ENCODE results near the gene PRPSAP2. TPM values are rescaled to one million over a fixed set of nuclear protein-coding genes. Genes with fewer than 3 reads are reported as not detected.

Gene PRPSAP2
- total and polyA plus RNA-seq, 2 of the 8 experiments (the other 6 are each of a cell fraction or from before 2014, with no cell fraction given), result 28.7 to 50.5 TPM

- CTCF ChIA-PET (ENCODE audit: partially characterized antibody), result interaction anchor here (1.2 kb wide), 1 partner anchor 46 kb away, joined by 3 read pairs; no protein-coding TSS in a partner anchor
- FAIRE-seq, result no peak
- TF ChIP-seq CBX8 (IDR thresholded peaks at IDR 0.05; ENCODE audit: borderline replicate concordance, low read depth, low read length), result no peak
- TF ChIP-seq, protein P1, sequence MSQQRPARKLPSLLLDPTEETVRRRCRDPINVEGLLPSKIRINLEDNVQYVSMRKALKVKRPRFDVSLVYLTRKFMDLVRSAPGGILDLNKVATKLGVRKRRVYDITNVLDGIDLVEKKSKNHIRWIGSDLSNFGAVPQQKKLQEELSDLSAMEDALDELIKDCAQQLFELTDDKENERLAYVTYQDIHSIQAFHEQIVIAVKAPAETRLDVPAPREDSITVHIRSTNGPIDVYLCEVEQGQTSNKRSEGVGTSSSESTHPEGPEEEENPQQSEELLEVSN (IDR thresholded peaks at IDR 0.05), result no peak
- TF ChIP-seq CHD2 (IDR thresholded peaks at IDR 0.05; ENCODE audit: low read length), result no peak
- TF ChIP-seq KDM1A (IDR thresholded peaks at IDR 0.05; ENCODE audit: borderline replicate concordance, low read length), result no peak
- TF ChIP-seq ATF2 (IDR thresholded peaks at IDR 0.05; ENCODE audit: low read length), result no peak
- TF ChIP-seq, protein P2, sequence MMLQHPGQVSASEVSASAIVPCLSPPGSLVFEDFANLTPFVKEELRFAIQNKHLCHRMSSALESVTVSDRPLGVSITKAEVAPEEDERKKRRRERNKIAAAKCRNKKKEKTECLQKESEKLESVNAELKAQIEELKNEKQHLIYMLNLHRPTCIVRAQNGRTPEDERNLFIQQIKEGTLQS (IDR thresholded peaks at IDR 0.05; ENCODE audit: insufficient read depth, low read depth, low read length), result no peak
- TF ChIP-seq RFX5 (IDR thresholded peaks at IDR 0.05; ENCODE audit: borderline replicate concordance, low read depth, low read length), result no peak
- TF ChIP-seq CREB1 (IDR thresholded peaks at IDR 0.05), result no peak
- TF ChIP-seq BRCA1 (IDR thresholded peaks at IDR 0.05; ENCODE audit: low read depth, low read length), result no peak
- no peak for TF ChIP-seq CTBP2 (IDR thresholded peaks at IDR 0.05; ENCODE audit: borderline replicate concordance, insufficient read depth, insufficient read length, low read length)
- no peak for TF ChIP-seq SUZ12 (IDR thresholded peaks at IDR 0.05; ENCODE audit: low read length)
- no peak for TF ChIP-seq CEBPB (IDR thresholded peaks at IDR 0.05; ENCODE audit: low read depth, low read length)
Observed at GRCh38 chr17:18955009-18955408, 97.1 kb downstream of the PRPSAP2 start.

More at GRCh38 chr17:18955009-18955408, 97.1 kb downstream of the PRPSAP2 start:
- Histone ChIP-seq H3K9me3 (ENCODE audit: insufficient read depth in 2 of 2, low read depth in 1 of 2, low read length in 1 of 2) (no peaks in the 10 kb centered on the region), H3K9ac (replicated peaks in 1 of 4; ENCODE audit: extremely low read depth in 1 of 4, low read depth in 3 of 4, low read length in 3 of 4) (no peak overlapping the region), H4K91ac (replicated peaks; ENCODE audit: insufficient read length, low read length) (no peak overlapping the region), H3K79me1 (ENCODE audit: low read depth, low read length) (no peaks in the 10 kb centered on the region), H2AK5ac (ENCODE audit: low read depth, low read length) (no peak overlapping the region), H3K56ac (replicated peaks; ENCODE audit: insufficient read length, low read depth, low read length) (no peak overlapping the region), H2BK12ac (ENCODE audit: low read depth, low read length) (no peak overlapping the region), H2BK5ac (ENCODE audit: low read depth, low read length) (no peak overlapping the region), H3K27ac (ENCODE audit: low read depth, low read length) (no peak overlapping the region), H4K5ac (ENCODE audit: insufficient read length, low read depth, low read length) (no peak overlapping the region), H3K4ac (replicated peaks; ENCODE audit: insufficient read length, low read depth, low read length) (no peak overlapping the region), H2BK120ac (replicated peaks; ENCODE audit: low read depth, low read length) (no peak overlapping the region), H3K18ac (ENCODE audit: extremely low read depth, low read length) (no peak overlapping the region), H3K79me2 (ENCODE audit: control insufficient read depth in 1 of 2, insufficient read depth in 2 of 2, low read length in 2 of 2) (no peaks in the 10 kb centered on the region), H3K27me3 (replicated peaks in 1 of 4; ENCODE audit: control insufficient read depth in 3 of 4, extremely low read depth in 1 of 4, insufficient read depth in 3 of 4, low read length in 3 of 4) (no peaks in the 10 kb centered on the region), H3K4me2 (ENCODE audit: insufficient read depth in 1 of 2, low read depth in 2 of 2, low read length in 2 of 2) (no peak overlapping the region), H3K23me2 (ENCODE audit: low read depth, low read length) (no peaks in the 10 kb centered on the region), H3K23ac (ENCODE audit: insufficient read length) (no peak overlapping the region), H3K14ac (ENCODE audit: insufficient read length) (no peak overlapping the region), H3K4me3 (ENCODE audit: extremely low read depth in 1 of 4, insufficient read depth in 2 of 4, low read depth in 3 of 4, low read length in 4 of 4) (no peak overlapping the region), H3K36me3 (ENCODE audit: control insufficient read depth in 2 of 4, insufficient read depth in 4 of 4, low read length in 3 of 4) (no peaks in the 10 kb centered on the region), H4K20me1 (replicated peaks in 1 of 2; ENCODE audit: control insufficient read depth in 1 of 2, insufficient read depth in 2 of 2, low read length in 2 of 2) (no peaks in the 10 kb centered on the region), H2AFZ (ENCODE audit: low read length) (no peak overlapping the region), H2BK20ac (ENCODE audit: low read length) (no peak overlapping the region), H3K4me1 (replicated peaks in 1 of 4; ENCODE audit: control insufficient read depth in 3 of 4, insufficient read depth in 4 of 4, low read length in 3 of 4) (no peaks in the 10 kb centered on the region), H2BK15ac (ENCODE audit: low read length) (no peak overlapping the region), H4K8ac (ENCODE audit: extremely low read depth, insufficient read depth, low read length) (no peak overlapping the region)
- DNase-seq (ENCODE audit: low read depth in 1 of 2, low spot score in 2 of 2), result no peak
- POLR2A ChIA-PET (ENCODE audit: partially characterized antibody), result no interaction called here
- WGBS, 2 experiments (ENCODE audit: extremely low coverage in 1 of 2, insufficient coverage in 1 of 2, insufficient read length in 1 of 2, insufficient replicate concordance in 2 of 2, low coverage in 1 of 2, low lambda C conversion rate in 2 of 2, missing lambda C conversion rate in 1 of 2), result 81% methylated on average over 6 of the region's 6 CpGs; no CpG with 5 or more reads in 1 of the 2 experiments

All from H1 (cell line).